ENCODE measurements around the gene CDC123.
"Not testable (repeated sequence)": the region's sequence is repeated elsewhere in the genome, so short reads cannot be mapped to it uniquely, and the experiment has no call there.

Gene CDC123

DNA sequence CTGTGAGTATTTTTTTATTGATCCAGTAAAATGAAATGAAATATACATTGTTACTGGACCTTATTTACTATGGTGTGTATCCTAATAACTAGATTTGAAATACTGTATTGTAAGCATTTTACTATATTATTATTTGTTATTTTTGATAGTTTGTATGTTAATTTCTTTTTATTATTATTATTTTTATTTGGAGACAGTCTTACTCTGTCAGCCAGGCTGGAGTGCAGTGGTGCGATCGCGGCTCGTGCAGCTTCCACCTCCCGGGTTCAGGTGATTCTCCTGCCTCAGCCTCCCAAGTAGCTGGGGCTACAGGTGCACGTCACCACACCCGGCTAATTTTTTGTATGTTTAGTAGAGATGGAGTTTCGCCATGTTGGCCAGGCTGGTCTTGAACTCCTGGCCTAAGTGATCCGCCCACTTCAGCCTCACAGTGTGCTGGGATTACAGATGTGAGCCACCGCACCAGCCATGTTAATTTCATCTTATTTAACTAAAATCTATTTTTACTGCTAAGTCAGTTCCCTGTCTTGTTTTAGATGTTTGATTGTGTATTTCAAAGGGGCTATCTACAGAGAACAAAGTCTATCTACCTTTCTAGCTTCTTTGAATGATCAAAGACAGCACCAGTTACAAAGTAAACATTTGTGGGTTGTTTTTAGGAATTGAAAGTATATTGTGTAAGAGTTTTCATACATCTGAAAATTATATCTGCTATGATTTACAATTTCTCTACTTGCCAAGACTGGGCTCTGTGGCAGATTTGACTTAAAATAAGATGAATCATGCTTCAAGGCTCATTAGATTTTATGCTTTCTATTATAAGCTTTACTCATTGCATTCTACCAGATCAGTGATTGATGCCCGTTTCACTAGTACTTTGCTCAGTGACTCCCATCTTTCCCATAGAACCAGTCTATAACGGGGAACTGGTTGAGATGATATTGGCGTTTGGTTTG lies 41.6 kb downstream of the CDC123 start:
- no peak for DNase-seq

- DNase-seq: no peak
These were observed 42.8 kb downstream of the CDC123 start for GRCh38 chr10:12238821-12239220.

DNA sequence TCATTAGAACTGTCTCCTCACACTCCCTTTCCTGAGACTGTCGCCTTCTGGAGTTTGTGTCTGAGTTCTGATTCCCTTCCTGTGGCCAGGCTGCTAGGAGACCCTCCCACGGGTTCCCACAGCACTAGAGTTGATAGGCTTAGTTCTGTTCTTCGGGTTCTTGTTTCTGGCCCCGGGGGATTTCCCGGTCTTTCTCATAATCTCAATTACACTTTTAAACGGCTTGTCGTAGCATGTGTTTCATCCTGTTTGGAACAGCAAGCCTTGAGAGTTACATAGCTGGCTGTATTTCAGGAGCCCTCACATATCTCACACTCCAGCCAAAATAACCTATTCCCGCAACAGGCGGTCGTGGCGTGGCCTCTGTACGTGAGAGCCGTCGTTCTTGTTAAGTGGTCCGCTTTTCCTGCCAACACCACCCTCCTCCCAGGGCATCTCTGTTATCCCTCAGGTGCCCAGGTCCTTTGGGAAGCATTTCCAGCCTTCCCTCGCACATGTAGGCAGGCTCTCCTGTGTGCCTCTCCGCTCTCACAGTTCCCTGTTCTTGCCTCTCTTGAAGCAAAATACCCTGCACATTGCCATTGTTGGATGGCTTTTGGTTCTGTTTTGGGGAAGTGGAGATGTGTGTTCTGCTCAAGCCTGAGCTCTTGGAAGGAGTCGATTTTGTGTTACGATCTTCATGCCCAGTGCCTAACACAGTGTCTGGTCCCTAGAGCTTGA lies 46.0 kb downstream of the CDC123 start:
- DNase-seq: peak; percentile 58

DNA sequence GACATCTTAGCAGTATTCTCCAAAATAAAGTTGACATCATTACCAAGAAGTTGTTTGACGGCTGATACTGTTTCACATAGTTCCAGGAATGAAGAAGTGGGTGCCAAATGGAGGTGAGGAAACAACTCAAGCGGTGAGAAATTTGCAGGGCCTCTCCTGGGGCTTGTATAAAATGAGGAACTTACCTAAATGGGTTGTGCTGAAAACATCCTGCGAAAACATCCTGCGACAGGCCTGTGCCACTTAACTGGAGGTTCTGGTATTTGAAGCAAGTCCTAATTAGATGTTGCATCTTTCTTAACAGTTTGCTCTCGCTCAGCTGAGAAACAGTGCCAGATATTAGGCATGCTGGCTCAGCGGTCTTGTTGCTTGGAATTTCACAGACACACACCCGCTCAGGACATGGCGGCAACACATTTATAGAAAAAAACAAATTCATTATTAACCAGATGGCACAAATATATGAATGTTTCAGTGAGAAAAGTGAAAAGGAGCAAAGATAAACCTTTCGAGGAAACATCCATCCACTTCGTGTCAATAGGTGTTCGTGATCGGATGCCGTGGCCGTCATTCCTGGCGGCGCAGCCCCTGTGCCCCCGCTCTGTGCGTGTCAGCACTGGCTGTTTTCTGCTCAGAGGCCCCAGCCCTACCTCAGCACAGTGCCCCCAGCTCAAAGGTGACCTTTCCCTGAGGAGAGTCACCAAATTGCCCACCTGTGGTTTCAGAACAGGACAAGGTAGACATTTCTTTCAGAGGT lies 48.1 kb downstream of the CDC123 start:
- DNase-seq: no peak

GRCh38 chr10:12250181-12250580 lies 54.2 kb downstream of the CDC123 start:
- no peak for DNase-seq

GRCh38 chr10:12250702-12251101 lies 54.7 kb downstream of the CDC123 start:
- DNase-seq: not testable (repeated sequence)

DNA sequence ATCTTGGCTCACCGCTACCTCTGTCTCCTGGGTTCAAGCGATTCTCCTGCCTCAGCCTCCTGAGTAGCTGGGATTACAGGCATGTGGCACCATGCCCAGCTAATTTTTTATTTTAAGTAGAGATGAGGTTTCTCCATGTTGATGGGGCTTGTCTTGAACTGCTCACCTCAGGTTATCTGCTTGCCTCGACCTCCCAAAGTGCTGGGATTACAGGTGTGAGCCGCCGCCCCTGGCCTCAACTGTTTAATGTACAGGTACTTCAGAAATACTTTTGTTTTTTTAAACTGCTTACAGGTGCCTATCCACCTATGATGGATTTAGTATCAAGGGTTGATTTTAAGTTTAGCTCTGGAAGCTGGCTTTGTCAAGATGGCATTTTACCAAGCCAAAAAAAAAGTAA lies 55.6 kb downstream of the CDC123 start:
- no peak for DNase-seq

- DNase-seq: no peak
These were observed 57.0 kb downstream of the CDC123 start for GRCh38 chr10:12252882-12253546.

DNA sequence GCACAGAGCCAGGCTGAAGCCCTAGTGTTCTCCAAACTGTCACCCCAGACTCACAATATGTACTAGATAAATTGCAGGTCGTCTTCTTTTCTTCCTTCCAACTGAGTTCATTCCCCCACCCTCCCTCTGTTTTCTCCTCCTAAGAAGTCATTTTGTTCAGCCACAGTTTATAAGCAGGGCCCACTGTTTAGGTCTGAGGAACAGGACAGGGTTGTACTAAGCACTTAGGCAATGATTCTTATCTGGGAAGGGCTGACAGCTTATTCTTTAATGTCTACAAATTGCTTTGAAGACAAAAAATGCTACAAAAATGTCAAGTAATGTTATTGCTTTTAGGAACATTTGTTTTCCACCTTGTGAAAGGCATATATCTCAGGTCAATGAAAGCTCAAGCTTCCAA lies 59.1 kb downstream of the CDC123 start:
- no peak for DNase-seq

GRCh38 chr10:12259988-12260387 lies 64.0 kb downstream of the CDC123 start:
- no peak for DNase-seq

GRCh38 chr10:12262278-12262981 lies 66.4 kb downstream of the CDC123 start:
- DNase-seq: peak; percentile 25

- peak; percentile 81 for DNase-seq
These were observed 68.4 kb downstream of the CDC123 start for GRCh38 chr10:12264204-12264940.

DNA sequence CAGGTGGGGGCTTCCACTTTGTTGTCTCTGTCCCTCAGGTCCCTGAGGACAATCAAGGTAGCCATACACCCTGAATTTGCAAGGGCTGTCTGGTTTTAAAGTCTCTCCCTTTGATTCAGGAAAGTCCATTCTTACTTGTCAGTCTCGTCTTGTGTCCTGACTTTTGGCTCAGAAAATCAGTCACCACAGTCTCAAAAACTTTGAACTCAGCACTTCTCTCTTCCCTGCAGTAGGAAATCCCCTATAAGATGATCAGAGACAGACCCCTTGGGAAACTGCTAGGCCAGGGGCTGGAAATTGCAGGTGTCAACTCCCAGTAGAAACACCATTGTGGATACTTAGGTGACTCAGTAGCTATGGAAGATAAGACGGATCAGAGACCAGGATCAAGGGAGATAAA lies 73.1 kb downstream of the CDC123 start:
- DNase-seq: no peak

DNA sequence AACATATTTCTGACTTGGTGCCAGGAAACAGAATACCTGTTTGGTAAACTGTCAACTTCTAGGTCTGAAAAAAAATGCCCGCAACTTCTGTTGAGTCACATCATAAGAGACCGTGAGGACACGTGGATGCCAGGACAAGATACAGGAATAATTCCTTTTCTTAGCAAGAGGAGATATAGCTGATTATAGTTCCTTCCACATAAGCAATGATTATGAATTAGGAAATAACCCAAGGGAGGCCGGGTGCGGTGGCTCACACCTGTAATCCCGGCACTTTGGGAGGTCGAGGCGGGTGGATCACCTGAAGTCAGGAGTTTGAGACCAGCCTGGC lies 75.2 kb downstream of the CDC123 start:
- DNase-seq: no peak

DNA sequence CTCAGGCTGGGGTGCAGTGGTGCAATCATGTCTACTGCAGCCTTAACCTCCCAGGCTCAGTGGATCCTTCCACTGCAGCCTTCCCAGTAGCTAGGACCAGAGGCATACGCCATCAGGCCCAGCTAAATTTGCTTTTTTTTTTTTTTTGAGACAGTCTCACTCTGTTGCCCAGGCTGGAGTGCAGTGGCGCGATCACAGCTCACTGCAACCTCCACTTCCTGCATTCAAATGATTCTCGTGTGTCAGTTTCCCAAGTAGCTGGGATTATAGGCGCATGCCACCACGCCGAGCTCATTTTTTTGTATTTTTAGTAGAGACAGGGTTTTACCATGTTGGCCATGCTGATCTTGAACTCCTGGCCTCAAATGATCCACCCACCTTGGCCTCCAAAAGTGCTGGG lies 81.9 kb downstream of the CDC123 start:
- not testable (repeated sequence) for DNase-seq

GRCh38 chr10:12279281-12279680 lies 83.3 kb downstream of the CDC123 start:
- DNase-seq: no peak

DNA sequence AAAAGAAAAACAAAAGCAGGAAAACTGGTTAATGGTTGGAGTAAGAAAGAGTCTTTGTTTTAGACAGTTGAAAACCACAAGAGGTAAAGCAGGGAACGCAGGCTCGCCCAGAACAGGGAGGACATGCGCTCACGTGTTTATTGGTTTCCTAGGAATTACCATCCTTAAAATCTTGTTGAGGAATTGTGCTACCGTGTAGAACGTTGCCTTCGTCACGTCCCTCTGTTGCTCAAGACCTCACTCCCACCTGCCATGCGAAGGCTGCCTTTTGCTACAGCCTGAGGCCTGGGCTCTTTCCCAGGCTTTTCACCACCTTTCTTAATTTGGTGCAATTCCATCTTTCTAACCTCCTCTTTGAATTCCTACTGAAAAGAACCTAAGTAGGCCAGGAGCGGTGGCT lies 91.8 kb downstream of the CDC123 start:
- no peak for DNase-seq

- DNase-seq: not testable (repeated sequence)
These were observed 101.8 kb downstream of the CDC123 start for GRCh38 chr10:12297784-12298183.

DNA sequence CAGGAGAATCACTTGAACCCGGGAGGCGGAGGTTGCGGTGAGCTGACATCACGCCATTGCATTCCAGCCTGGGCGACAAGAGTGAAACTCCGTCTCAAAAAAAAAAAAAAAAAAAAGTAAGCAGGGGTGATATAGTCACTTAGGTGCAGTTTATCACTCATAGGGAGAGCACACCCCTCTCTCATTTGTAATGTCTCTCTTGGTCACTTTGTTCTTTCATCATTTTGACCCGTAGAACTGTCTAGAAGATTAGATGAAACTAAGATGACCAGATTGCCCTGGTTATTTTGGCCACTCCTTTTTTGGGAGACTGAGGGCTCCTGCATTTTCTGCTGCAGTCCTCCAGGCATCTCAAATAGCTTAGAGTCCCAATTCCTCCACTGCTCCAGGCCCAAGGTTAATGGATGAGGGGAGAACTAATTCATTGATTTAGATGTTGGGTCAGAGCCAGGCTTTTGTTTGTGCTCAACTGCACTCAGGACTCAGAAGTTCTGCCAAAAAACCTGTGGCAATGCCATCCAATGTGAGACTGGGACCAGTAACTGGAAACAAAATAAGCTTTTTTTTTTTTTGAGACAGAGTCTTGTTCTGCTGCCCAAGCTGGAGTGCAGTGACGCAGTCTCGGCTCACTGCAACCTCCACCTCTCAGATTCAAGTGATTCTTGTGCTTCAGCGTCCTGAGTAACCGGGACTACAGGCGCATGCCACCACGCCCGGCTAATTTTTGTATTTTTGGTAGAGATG lies 103.4 kb downstream of the CDC123 start:
- DNase-seq: no peak
